Breast epithelium (tissue), 4 donors: Measurements from ENCODE around the gene AK5. TPM values are rescaled to one million over a fixed set of nuclear protein-coding genes. Genes with fewer than 3 reads are reported as not detected.

Experiments used
- DNase-seq, 2 donors: peaks; one replicate each; pipeline ENCODE4 v3.0.0-alpha.2; 2019; ENCODE audit warnings: low spot score in 2 of 2
- H3K27ac ChIP-seq, 2 donors: fragments of 200-600 bp; sonication (generic) in 1 of 2; one replicate each; pipeline ENCODE4 v1.5.1; 2016 to 2019; ENCODE audit warnings: mild to moderate bottlenecking in 1 of 2
- H3K27me3 ChIP-seq, 2 donors: fragments of 200-600 bp; sonication (generic) in 1 of 2; one replicate each; pipeline versions ENCODE4 v1.5.1 to v1.6.0; 2017 to 2019; ENCODE audit warnings: control low read depth in 1 of 2, mild to moderate bottlenecking in 1 of 2
- H3K36me3 ChIP-seq: fragments of 200-600 bp; one replicate; pipeline ENCODE4 v1.5.1; 2019
- H3K4me1 ChIP-seq, 2 donors: fragments of 200-600 bp; sonication (generic); one replicate each; pipeline ENCODE4 v1.5.1; 2016 to 2019; ENCODE audit warnings: control low read depth in 1 of 2
- H3K4me3 ChIP-seq, 3 donors: fragments of 200-600 bp; sonication (generic); 1 replicate in 2 of 3; 2 replicates in 1 of 3; pipeline ENCODE4 v1.5.1; 2016 to 2019; ENCODE audit warnings: mild to moderate bottlenecking in 3 of 3, moderate library complexity in 2 of 3
- H3K9me3 ChIP-seq, 2 donors: fragments of 200-600 bp; sonication (generic) in 1 of 2; one replicate each; pipeline ENCODE4 v1.5.1; 2016 to 2019; ENCODE audit warnings: control low read depth in 1 of 2
- CTCF ChIP-seq, 3 donors: fragments of 450-650 bp; IDR thresholded peaks; one replicate each; pipeline ENCODE4 v1.5.1; 2016 to 2017; ENCODE audit warnings: antibody characterized with exemption in 3 of 3, mild to moderate bottlenecking in 3 of 3, moderate library complexity in 3 of 3
- POLR2A ChIP-seq: fragments of 450-650 bp; IDR thresholded peaks from one replicate; pipeline ENCODE4 v1.6.1; 2016; ENCODE audit warnings: antibody characterized with exemption, mild to moderate bottlenecking, moderate library complexity
- POLR2AphosphoS5 ChIP-seq, 3 donors: sonication (generic); formaldehyde crosslinking; IDR thresholded peaks; one replicate each; pipeline ENCODE4 v1.6.1; 2017; ENCODE audit warnings: antibody characterized with exemption in 3 of 3
- intact Hi-C: fragments of 100-400 bp; cut with DNase I; formaldehyde crosslinking; loops from one replicate; pipeline ENCODE4 v1.15.1; 2023; ENCODE audit warnings: low total_unique reads
- total RNA-seq, 3 donors: library from RNA; depleted of rRNA; stranded (reverse); fragments of >200 nt; gene quantifications; one replicate each; pipeline ENCODE4 v1.1.0, GENCODE V29; 2016

Gene AK5
- total RNA-seq, 3 donors from 2014 or later: under 0.01 to 111 (median 30.8) TPM

DNA sequence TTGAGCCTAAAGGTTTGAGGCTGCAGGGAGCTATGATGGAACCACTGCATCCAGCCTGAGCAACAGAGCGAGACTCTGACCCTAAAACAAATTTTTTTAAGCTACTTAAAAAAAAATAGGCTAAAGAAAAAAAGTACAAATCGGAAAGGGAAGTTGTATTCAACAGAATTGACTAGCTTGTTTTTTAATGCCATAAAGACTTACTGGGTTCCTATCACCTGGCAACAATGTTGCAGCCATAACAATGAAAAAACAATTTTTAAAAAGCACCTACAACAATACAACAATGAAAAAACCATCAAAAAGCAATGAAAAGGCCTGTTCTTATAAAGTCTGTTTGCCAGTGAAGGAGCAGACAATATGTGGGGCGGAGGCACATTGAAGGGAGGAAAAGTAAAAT is 42.5 kb upstream of the AK5 start:
- H3K4me3 ChIP-seq: no peak overlapping the region
- H3K27me3 ChIP-seq: no peaks in the 10 kb centered on the region
- intact Hi-C loops: no loop called here
- no peaks in the 10 kb centered on the region for H3K4me1 ChIP-seq
- TF ChIP-seq POLR2AphosphoS5 (IDR thresholded peaks at IDR 0.05) (no peak), CTCF (IDR thresholded peaks at IDR 0.05) (no peak), POLR2A (no peak)
- H3K9me3 ChIP-seq: no peaks in the 10 kb centered on the region
- no peak overlapping the region for H3K27ac ChIP-seq
- H3K36me3 ChIP-seq: no peaks in the 10 kb centered on the region
- DNase-seq: no peak

DNA sequence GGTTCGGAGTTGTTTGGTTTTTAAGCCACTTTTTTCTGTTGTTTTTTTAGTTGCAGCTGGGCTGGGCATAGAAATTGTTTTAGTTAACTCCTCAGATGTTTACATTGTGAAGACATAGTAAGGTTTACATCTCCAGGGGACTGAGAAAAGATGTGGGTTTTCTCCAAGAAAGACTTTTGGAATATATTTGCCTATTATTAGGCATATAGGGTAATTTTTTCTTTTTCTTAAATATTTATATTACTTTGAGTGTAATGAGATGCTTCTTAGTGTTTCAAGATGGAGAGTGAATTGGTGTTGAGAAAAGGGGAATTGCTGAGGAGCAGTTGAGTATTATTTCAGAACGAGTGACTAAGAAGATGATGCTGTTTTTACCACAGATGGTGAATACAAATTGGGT is 36.0 kb upstream of the AK5 start:
- intact Hi-C loops: no loop called here
- H3K27me3 ChIP-seq: no peaks in the 10 kb centered on the region
- H3K4me3 ChIP-seq: no peak overlapping the region
- no peaks in the 10 kb centered on the region for H3K36me3 ChIP-seq
- H3K9me3 ChIP-seq: peaks cover 6 to 23% of the 10 kb centered on the region in 2 donors
- H3K27ac ChIP-seq: no peak overlapping the region
- no peak for DNase-seq
- no peaks in the 10 kb centered on the region for H3K4me1 ChIP-seq
- TF ChIP-seq POLR2AphosphoS5 (IDR thresholded peaks at IDR 0.05): no peak
- TF ChIP-seq CTCF (IDR thresholded peaks at IDR 0.05): no peak
- TF ChIP-seq POLR2A: no peak

- H3K4me3 ChIP-seq: no peak overlapping the region
- H3K9me3 ChIP-seq: peaks cover 19 to 63% of the 10 kb centered on the region in 2 donors
- no peak for DNase-seq
- no peak overlapping the region for H3K27ac ChIP-seq
- H3K36me3 ChIP-seq: no peaks in the 10 kb centered on the region
- intact Hi-C loops: no loop called here
- no peaks in the 10 kb centered on the region for H3K27me3 ChIP-seq
- TF ChIP-seq CTCF (IDR thresholded peaks at IDR 0.05) (no peak), POLR2AphosphoS5 (IDR thresholded peaks at IDR 0.05) (no peak), POLR2A (no peak)
- no peaks in the 10 kb centered on the region for H3K4me1 ChIP-seq
Measured at GRCh38 chr1:77250126-77250525, 31.7 kb upstream of the AK5 start.

GRCh38 chr1:77253211-77253610 is 28.6 kb upstream of the AK5 start:
- no peaks in the 10 kb centered on the region for H3K36me3 ChIP-seq
- no peak overlapping the region for H3K4me3 ChIP-seq
- TF ChIP-seq POLR2AphosphoS5 (IDR thresholded peaks at IDR 0.05): no peak
- TF ChIP-seq POLR2A: no peak
- no peak for TF ChIP-seq CTCF (IDR thresholded peaks at IDR 0.05)
- DNase-seq: no peak
- H3K9me3 ChIP-seq: peaks cover 19 to 71% of the 10 kb centered on the region in 2 donors
- intact Hi-C loops: no loop called here
- H3K4me1 ChIP-seq: no peaks in the 10 kb centered on the region
- no peak overlapping the region for H3K27ac ChIP-seq
- no peaks in the 10 kb centered on the region for H3K27me3 ChIP-seq

- intact Hi-C loops: no loop called here
- no peak for TF ChIP-seq POLR2A
- TF ChIP-seq POLR2AphosphoS5 (IDR thresholded peaks at IDR 0.05): no peak
- no peak for TF ChIP-seq CTCF (IDR thresholded peaks at IDR 0.05)
Measured at GRCh38 chr1:77263708-77264107, 18.1 kb upstream of the AK5 start.

More at GRCh38 chr1:77263708-77264107, 18.1 kb upstream of the AK5 start:
- H3K36me3 ChIP-seq: no peaks in the 10 kb centered on the region
- no peaks in the 10 kb centered on the region for H3K4me1 ChIP-seq
- H3K27me3 ChIP-seq: no peaks in the 10 kb centered on the region
- no peak for DNase-seq
- H3K9me3 ChIP-seq: no peaks in the 10 kb centered on the region
- H3K27ac ChIP-seq: no peak overlapping the region
- H3K4me3 ChIP-seq: no peak overlapping the region
